GM10847 (cell line): ENCODE measurements around the gene MYO7B.

Experiments used
- POLR2A ChIP-seq: IDR thresholded peaks from 2 replicates; pipeline ENCODE4 v1.6.1; 2011; ENCODE audit not compliant: insufficient read length; ENCODE audit errors: extremely low read depth

MYO7B gene

DNA sequence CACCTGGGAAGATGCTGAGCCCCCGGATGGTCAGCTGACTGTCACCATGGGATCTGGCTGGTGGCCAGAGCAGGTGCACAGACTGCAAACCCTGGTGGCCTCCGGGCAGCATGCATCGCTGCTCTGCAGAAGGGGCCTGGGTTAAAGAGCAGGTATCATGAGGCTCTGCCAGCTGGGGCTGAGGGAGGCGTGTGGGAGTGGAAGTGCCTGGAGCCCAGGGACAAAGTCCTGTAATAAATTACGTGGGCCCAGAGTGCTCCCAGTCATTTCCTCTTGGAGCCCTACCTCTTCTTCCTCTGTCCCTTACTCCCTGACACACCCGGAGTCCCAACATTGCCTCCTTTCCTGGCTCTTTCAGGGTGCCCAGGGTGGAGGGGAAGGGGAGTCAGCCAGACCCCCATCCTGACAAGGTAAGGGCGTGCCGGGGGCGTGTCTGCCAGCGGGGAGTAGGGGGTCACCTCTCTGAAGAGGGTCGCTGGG is at the start of gene MYO7B:
TSS of gene MYO7B (plus strand) at position 262 of the 480 bp plus-strand sequence. CDS start 24,040 bp downstream, outside the sequence.
- TF ChIP-seq POLR2A, result no peak

GRCh38 chr2:127485694-127486071 is 49.8 kb upstream of the MYO7B start:
- no peak for TF ChIP-seq POLR2A

- no peak for TF ChIP-seq POLR2A
Measured at GRCh38 chr2:127486247-127487058, 49.0 kb upstream of the MYO7B start.

DNA sequence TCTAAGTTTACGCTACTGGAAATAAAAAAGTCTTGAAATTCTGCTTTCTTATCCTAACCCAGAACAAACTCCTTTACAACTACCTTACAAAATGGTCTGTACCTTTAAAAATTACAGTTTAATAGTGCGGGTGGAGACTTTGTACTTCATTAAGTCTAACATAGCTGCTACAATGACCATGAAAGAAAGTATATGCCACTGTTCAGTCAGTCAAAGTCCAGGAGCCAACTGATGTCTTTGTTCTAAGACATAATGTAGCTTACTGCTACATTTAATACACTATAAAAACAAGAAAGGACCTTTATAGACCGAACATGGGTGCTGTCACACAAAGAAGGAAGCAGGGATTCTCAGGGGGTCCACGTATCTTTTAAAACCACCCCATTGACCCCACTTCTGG is 45.2 kb upstream of the MYO7B start:
- no peak for TF ChIP-seq POLR2A

- no peak for TF ChIP-seq POLR2A
Measured at GRCh38 chr2:127498386-127498785, 37.1 kb upstream of the MYO7B start.

GRCh38 chr2:127503491-127503890 is 32.0 kb upstream of the MYO7B start:
- no peak for TF ChIP-seq POLR2A

DNA sequence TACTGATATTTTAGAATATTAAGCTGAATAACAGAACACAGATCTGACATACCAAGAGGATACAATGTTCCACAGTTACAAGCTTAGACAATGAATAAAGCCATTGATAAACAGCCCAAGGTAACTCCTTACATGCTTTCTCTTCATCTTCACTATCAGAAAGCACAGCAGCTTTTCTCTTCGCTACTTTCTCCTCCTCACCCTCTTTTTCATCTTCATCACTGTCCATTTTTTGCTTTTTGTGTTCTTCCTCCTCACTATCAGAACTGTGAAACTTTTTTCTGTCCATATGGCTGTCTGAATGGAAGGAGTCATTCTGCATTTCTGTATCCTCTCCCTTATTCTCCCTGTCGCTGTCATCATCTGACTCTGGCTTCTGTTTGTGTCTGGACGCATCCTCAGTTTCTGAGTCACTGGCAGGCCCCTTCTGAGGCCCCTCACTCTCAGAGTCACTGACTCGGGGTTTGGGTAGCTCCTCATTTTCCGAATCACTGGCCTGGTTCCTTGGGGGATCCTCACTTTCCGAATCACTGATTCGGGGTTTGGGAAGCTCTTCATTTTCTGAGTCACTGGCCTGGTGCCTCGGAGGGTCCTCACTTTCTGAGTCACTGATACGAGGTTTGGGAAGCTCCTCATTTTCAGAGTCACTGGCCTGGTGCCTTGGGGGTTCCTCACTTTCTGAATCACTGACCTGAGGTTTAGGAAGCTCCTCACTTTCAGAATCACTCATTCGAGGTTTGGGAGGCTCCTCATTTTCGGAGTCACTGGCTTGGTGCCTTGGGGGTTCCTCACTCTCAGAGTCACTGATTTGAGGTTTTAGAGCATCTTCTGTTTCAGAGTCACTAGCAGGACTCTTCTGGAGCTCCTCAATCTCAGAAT is 30.7 kb upstream of the MYO7B start:
- no peak for TF ChIP-seq POLR2A

DNA sequence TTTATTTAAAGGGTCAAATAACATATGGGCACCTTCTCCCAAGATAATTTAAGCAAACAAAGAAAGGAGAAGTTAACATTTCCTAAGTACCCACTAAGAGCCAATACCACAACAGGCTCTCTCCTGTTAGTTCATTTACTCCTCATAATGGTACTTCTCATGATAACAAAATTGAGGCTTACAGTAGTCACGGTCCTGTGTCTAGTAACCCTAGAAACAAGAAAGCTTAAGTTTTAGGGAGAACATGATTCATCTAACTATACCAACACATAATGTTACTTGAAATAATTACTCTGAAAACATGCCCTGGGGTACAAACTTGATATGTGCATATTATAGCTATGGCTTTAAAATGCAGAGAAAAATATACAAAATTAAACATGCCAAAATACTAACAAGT is 29.0 kb upstream of the MYO7B start:
- TF ChIP-seq POLR2A, result no peak

DNA sequence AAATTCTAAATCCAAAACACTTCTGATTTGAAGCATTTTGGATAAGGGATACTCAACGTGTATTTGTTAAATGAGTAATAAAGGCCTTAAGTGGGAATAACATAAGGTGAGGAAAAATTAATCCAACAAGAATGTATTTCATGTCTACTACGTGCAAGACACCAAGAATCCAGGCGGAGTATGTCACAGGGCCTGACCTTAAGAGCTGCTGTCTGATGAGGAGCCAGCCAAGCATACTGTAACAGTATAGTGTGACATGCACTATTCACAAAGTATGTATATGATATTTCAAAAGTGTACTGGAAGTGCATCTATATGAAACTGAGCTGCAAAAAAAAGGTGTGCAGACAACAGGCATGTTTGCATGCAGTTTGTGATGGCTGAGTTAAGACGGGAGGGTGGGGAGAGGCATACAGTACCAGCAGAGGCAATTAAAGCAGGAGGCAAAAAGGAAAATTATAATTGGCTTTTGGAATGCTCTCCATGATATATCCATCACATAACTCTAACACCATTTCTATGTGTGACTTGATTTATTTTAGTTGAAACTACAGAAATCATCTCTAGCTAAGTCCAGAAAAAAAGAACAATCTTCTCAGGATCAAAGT is 27.4 kb upstream of the MYO7B start:
- TF ChIP-seq POLR2A, result no peak

GRCh38 chr2:127508631-127509034 is 26.9 kb upstream of the MYO7B start:
- no peak for TF ChIP-seq POLR2A

GRCh38 chr2:127510073-127510472 is 25.4 kb upstream of the MYO7B start:
- TF ChIP-seq POLR2A, result no peak

GRCh38 chr2:127511090-127511695 is 24.3 kb upstream of the MYO7B start:
- no peak for TF ChIP-seq POLR2A

DNA sequence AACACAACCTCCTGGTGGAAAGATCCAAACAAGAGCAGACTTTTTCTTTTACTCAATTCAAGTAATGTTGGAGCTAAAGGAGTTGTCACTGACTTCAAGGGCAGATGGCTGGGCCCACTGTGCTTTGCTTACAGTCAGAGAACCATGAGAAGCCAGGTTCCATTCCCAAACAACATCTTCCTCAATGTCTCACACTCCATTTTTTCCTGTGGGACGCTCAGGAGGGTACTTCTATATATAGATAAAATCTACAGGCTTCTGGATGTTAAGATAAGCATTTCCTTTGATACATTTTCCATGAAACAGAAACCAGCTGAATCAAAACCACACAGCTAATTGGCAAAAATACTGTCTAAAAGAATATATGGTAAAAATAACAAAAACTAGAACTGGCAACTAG is 23.6 kb upstream of the MYO7B start:
- TF ChIP-seq POLR2A, result no peak

GRCh38 chr2:127512362-127512761 is 23.1 kb upstream of the MYO7B start:
- TF ChIP-seq POLR2A, result no peak

- no peak for TF ChIP-seq POLR2A
Measured at GRCh38 chr2:127514076-127514475, 21.4 kb upstream of the MYO7B start.
